Ishikawa (cell line): ENCODE data around the gene THOC7.

ENCODE experiments used
- CEBPB ChIP-seq: IDR thresholded peaks from 2 replicates; pipeline ENCODE4 v1.6.1; 2012
- EP300 ChIP-seq: IDR thresholded peaks from 2 replicates; pipeline ENCODE4 v1.6.1; 2012; ENCODE audit warnings: borderline replicate concordance
- FOXM1 ChIP-seq: IDR thresholded peaks from 2 replicates; pipeline ENCODE4 v1.6.1; 2012; ENCODE audit warnings: low read depth, borderline replicate concordance
- RAD21 ChIP-seq: IDR thresholded peaks from 2 replicates; pipeline ENCODE4 v1.6.1; 2012; ENCODE audit warnings: low read depth
- TAF1 ChIP-seq: IDR thresholded peaks from 2 replicates; pipeline ENCODE4 v1.6.1; 2012; ENCODE audit warnings: low read depth, mild to moderate bottlenecking
- TF ChIP-seq, protein P1 (sequence below): IDR thresholded peaks from 2 replicates; pipeline ENCODE4 v1.6.1; 2012

GRCh38 chr3:63872135-63872924 is 8.7 kb upstream of the THOC7 start:
- TF ChIP-seq CEBPB (no peak), FOXM1 (no peak), TAF1 (no peak), EP300 (no peak), RAD21 (no peak)
- TF ChIP-seq, protein P1, sequence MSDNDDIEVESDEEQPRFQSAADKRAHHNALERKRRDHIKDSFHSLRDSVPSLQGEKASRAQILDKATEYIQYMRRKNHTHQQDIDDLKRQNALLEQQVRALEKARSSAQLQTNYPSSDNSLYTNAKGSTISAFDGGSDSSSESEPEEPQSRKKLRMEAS = no peak
